ENCODE measurements around the gene PHLPP1. TPM values are rescaled to one million over a fixed set of nuclear protein-coding genes. Genes with fewer than 3 reads are reported as not detected.

Gene PHLPP1
- total and polyA plus RNA-seq, 2 of the 13 experiments (the other 11 are each of a cell fraction or from before 2014, with no cell fraction given), result 9.8 to 18.5 TPM

- TF ChIP-seq ZNF235 (CRISPR knock-in tag; IDR thresholded peaks at IDR 0.05; ENCODE audit: borderline replicate concordance), result no peak
- TF ChIP-seq ZFX (CRISPR knock-in tag; IDR thresholded peaks at IDR 0.05; ENCODE audit: low read depth), result peak; percentile 21; the same call in 1 of the 2 replicates
- no peak for TF ChIP-seq ETV5 (CRISPR knock-in tag; IDR thresholded peaks at IDR 0.05; ENCODE audit: borderline replicate concordance)
- no peak for TF ChIP-seq DPF2 (CRISPR knock-in tag; IDR thresholded peaks at IDR 0.05; ENCODE audit: borderline replicate concordance, low read depth)
- no peak for TF ChIP-seq ELK4 (CRISPR knock-in tag; IDR thresholded peaks at IDR 0.05; ENCODE audit: borderline replicate concordance)
- TF ChIP-seq ZNF12 (CRISPR knock-in tag; IDR thresholded peaks at IDR 0.05), result no peak
- TF ChIP-seq ZNF24 (IDR thresholded peaks at IDR 0.05), result no peak
- TF ChIP-seq MAFK (conservative IDR thresholded peaks at IDR 0.05 in 1 of 2, IDR thresholded peaks at IDR 0.05 in 1 of 2; ENCODE audit: low read length in 2 of 2), result no peak
- 0 out of 2 replicates have a peak, but pooled peaks have one; percentile 69 for TF ChIP-seq ZNF749 (CRISPR knock-in tag; IDR thresholded peaks at IDR 0.05; ENCODE audit: borderline replicate concordance)
- peak; percentile 45; the same call in 1 of the 2 replicates for TF ChIP-seq FOXO1 (CRISPR knock-in tag; IDR thresholded peaks at IDR 0.05)
- TF ChIP-seq KDM2A (CRISPR knock-in tag; IDR thresholded peaks at IDR 0.05; ENCODE audit: borderline replicate concordance, low read depth), result 0 out of 2 replicates have a peak, but pooled peaks have one; percentile 20
- TF ChIP-seq ZNF781 (CRISPR knock-in tag; IDR thresholded peaks at IDR 0.05; ENCODE audit: borderline replicate concordance, not compliant biosample characterization), result no peak
- TF ChIP-seq BATF2 (CRISPR knock-in tag; IDR thresholded peaks at IDR 0.05), result no peak
- TF ChIP-seq MED8 (CRISPR knock-in tag; IDR thresholded peaks at IDR 0.05; ENCODE audit: insufficient replicate concordance), result no peak
- TF ChIP-seq ZNF616 (CRISPR knock-in tag; IDR thresholded peaks at IDR 0.05; ENCODE audit: low read depth), result 0 out of 2 replicates have a peak, but pooled peaks have one; percentile 66
- no peak for TF ChIP-seq U2AF1 (optimal IDR thresholded peaks at IDR 0.05; ENCODE audit: low read depth, low read length)
- no peak for TF ChIP-seq FOSL2 (CRISPR knock-in tag; IDR thresholded peaks at IDR 0.05)
- no peak for TF ChIP-seq SMARCC2 (IDR thresholded peaks at IDR 0.05)
- TF ChIP-seq, protein P1, sequence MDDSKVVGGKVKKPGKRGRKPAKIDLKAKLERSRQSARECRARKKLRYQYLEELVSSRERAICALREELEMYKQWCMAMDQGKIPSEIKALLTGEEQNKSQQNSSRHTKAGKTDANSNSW (CRISPR knock-in tag; IDR thresholded peaks at IDR 0.05; ENCODE audit: borderline replicate concordance), result peak; percentile 88; the same call in 1 of the 2 replicates
These were observed 646 bp downstream of the PHLPP1 start (continued) for GRCh38 chr18:62715759-62716615.
